HG02970 (cell line): ENCODE data around the gene GPR3.
"Not testable (repeated sequence)": the region's sequence is repeated elsewhere in the genome, so short reads cannot be mapped to it uniquely, and the experiment has no call there.

ENCODE experiments used
- ATAC-seq: cut with Tn5 transposase; IDR thresholded peaks from one replicate; pipeline ENCODE4 v1.9.1; 2021; ENCODE audit warnings: mild to moderate bottlenecking, moderate library complexity, moderate number of reproducible peaks; ENCODE audit not compliant: unreplicated experiment, low FRiP score

Gene GPR3

DNA sequence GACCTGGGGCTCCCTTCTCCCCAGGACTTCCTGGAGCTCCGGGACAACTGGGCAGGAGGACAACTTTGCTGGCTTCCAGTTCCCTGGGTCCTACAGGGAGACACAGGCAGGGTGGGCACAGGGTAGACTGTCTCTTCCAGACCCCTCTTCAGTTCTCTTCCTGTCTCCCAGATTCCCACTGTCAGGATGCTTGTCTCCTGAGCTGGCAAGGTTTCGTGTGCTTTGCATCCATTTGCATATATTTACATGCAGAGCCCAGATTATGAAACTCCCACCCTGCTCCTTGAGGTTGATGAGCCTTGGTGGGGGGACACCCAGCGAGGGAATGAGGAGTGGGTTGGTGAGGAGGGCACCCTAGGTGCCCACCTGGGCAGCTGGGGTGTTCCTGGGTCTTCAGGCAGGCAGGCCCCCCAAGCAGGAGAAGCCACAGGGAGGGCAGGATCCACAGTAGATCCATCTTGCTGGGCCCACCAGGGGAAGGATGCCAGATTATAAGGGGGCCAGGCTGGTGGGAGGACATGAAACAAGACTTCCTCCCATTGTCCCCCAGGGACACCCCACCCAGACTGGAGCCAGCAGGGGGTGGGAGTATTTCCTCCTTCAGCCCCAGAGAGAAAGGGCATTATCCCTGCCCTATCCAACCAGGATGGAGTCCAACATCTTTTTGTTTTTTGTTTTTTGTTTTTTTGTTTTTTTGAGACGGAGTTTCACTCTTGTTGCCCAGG, 17.9 kb upstream of the GPR3 start, which contains the start of gene FCN3:
Gene FCN3 (minus strand): TSS at position 463 of the 725 bp plus-strand sequence. CDS start 6 bp downstream, at position 457.
- ATAC-seq: no peak

GRCh38 chr1:27377760-27378495, 14.5 kb upstream of the GPR3 start:
- ATAC-seq: no peak

- ATAC-seq: no peak
These were observed 12.8 kb upstream of the GPR3 start for GRCh38 chr1:27379564-27380122.

DNA sequence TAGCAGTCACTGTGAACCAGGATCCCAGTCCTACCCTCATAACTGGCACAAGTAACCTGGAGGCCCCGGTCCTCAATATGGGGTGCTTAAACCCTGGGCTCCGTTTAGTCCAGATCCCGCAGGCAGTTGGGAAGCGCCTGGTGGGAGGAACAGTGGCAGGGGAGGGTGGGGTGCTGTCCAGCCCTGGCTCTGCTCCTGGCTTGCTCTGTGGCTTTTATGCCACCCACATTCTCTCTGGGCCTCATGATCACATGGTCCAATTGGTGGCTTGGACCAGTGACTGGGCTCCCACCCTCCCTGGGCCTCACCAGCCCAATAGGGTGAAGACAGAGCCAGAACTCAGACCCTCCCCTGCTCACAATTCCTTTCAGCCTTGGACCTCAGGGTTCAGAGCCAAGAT, 12.2 kb upstream of the GPR3 start:
- ATAC-seq: no peak

DNA sequence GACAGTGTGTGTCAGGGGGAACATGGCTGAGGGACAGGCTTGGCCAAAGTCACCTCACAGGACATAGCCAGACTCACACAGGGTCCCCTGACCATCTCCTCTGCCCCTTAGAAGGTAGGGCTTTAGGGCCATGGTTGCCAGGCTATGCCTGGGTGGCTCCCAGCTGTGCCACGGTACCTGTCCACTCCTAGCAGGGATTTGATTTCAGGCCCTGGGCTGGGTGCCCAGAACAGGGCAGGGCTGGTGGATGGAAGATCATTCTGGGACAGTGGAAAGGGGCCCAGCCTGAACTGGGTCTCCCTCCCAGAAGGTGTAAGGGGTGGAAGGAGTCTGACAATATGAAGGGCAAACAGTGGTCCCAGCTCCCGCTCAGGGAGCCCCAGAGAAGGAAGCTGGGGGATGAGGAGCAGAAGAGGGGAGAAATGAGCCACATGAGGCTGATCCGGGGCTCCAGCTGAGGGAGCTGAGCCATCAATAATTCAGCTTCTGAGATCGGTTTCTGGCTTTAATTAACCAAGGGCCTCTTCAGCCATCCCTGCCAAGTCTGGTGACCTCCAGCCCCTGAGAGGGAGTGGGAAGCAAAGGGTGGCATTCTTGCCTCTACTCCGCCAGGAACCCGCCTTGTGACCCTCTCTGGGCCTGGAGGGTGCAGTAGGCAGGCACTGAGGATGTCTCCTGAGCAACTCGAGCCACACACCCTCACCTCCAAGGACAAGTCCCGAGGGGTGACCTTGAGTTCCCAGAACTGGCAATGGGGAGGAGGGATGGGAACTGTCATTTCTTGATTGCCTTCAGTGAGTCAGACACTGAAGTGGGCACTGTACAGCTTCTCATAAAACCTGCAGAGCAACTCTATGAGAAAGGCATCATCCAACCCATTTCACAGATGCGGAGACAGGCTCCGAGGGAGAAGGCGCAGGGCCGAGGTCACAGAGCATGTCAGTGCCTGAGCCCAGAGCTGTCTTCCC, 11.4 kb upstream of the GPR3 start:
- ATAC-seq: no peak

DNA sequence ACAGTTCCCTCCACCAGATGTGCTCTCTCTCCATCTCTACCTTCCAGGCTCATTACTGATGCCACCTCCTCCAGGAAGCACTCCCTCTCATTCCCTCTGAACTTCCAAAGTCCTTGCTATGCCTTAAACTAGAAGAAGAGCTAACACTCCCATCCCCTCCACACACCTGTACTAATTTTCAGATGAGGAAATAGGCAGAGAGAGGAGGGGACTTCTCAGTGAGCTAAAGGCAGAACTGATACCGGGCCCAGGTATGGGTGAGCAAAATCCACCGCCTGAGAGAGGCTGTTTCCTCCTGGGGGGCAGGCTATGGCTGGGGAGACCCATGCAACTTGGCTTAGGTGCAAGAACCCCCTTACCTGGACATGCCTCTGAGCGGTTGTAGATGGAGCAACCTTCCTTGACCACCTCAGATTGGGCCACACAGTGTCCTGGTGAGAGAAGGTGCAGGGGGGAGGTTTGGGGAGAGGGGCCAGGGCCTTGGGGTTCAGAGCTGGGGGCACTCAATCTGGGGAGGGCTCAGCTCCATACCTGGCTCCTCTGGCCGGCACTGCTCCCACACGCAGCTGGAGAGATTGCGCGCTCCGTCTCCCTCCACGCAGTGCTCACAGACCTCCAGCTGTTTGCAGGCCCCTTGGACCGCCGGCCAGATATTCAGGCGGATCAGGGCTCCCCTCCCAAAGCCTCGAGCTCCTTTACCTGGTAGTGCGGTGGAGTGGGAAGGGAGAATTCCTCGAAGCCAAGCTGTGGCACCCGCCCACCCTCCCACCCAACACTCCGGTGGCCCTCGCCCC, 10.3 kb upstream of the GPR3 start:
- no peak for ATAC-seq

DNA sequence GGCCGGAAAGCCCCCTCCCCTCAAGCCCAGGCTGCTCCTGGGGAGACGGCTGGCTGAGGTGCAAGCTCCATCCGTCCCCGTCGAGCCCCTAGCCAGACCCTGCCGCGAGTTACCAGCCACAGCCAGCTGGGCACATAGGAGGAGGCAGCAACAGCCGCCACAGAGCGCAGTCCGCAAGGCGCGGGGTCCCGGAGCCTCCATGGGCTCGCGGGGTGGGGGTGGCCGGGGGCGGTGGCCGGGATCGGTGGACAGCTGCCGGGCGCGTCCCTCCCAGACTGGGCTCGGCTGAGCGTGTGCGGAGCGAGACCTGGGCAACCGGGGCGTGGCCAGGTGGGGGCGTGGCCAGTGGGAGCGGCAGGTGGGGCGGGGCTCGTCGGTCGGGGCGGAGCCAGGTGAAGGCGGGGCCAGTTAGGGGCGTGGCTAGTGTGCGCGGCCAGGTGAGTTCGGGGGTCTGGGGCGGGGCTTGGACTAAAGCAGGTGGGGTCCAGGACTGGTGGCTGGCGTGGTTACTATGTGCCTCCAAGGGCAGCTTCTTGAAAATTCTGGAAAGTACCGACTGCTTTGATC, 9.3 kb upstream of the GPR3 start, which contains the start of gene CD164L2:
Gene CD164L2 (minus strand): TSS at position 295 of the 567 bp plus-strand sequence. CDS start 94 bp downstream, at position 201.
- ATAC-seq: no peak

GRCh38 chr1:27383661-27384060, 8.8 kb upstream of the GPR3 start:
- ATAC-seq: no peak

DNA sequence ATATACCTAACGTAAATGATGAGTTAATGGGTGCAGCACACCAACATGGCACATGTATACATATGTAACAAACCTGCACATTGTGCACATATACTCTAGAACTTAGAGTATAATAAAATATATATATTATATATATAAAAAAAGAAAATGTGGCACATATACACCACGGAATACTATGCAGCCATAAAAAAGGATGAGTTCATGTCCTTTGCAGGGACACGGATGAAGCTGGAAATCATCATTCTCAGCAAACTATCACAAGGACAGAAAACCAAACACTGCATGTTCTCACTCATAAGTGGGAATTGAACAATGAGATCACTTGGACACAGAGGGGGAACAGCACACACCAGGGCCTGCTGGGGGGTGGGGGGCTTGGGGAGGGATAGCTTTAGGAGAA, 7.6 kb upstream of the GPR3 start:
- not testable (repeated sequence) for ATAC-seq

DNA sequence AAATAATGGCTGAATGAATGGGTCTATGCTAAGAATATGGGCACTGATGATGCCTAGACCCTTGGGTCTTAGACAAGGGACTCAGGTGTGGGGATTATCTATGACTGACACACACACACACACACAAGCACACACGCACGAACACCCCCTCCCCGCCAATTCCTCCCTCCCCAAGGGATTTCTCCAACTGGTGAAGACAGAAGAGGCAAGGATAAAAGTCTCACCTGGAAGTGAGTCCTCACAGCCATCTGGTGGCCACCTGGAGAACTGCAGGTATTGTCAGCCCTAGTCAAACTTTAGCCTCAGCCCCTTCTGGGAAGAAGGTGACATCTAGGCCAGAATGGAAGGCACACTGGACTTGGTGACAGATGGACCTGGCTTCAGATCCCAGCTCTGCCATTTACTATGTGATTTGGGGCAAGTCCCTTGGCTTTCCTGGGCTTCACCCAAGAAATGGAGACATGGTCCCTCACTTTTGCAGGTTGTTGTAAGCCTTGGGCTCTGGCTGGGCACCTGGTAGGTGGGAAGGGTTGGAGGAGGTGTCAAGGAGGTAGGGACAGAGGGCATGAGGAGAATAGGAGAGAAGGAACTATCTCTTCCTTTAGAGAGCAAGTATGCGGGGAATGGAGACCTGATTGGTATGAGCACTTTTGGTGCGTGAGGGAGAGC, 4.0 kb upstream of the GPR3 start:
- ATAC-seq: no peak

- no peak for ATAC-seq
These were observed 819 bp upstream of the GPR3 start for GRCh38 chr1:27391511-27392095.

- ATAC-seq: no peak
These were observed 585 bp downstream of the GPR3 start for GRCh38 chr1:27392778-27393635.

DNA sequence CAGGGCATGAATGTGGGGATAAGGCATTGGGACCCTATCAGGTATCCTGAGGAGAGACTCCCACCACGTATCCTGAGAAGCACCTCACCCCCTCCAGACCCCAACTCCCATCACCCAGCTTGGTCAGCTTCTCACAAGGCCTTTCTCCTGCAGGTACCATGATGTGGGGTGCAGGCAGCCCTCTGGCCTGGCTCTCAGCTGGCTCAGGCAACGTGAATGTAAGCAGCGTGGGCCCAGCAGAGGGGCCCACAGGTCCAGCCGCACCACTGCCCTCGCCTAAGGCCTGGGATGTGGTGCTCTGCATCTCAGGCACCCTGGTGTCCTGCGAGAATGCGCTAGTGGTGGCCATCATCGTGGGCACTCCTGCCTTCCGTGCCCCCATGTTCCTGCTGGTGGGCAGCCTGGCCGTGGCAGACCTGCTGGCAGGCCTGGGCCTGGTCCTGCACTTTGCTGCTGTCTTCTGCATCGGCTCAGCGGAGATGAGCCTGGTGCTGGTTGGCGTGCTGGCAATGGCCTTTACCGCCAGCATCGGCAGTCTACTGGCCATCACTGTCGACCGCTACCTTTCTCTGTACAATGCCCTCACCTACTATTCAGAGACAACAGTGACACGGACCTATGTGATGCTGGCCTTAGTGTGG, 1.3 kb downstream of the GPR3 start:
- no peak for ATAC-seq

DNA sequence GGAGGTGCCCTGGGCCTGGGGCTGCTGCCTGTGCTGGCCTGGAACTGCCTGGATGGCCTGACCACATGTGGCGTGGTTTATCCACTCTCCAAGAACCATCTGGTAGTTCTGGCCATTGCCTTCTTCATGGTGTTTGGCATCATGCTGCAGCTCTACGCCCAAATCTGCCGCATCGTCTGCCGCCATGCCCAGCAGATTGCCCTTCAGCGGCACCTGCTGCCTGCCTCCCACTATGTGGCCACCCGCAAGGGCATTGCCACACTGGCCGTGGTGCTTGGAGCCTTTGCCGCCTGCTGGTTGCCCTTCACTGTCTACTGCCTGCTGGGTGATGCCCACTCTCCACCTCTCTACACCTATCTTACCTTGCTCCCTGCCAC, 1.8 kb downstream of the GPR3 start:
- ATAC-seq: no peak

DNA sequence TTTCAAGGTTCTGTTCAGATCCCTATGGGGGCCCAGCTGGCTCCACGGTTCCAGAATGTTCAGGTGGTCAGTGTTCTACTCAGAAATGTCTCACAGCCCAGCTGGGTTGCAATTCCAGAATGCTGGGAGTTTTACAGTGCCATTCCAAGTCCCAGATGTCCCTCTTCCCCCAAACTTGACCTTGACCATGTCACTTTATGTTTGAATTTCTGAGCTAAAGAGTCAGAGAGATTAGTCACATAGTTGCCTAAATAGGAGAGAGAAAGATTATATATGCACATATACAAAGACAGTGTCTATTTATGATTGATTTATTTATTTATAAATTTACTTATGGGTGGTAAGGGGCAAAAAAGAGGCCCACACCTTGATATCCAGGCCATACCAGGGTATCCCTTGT, 2.5 kb downstream of the GPR3 start:
- ATAC-seq: no peak

- no peak for ATAC-seq
These were observed 3.2 kb downstream of the GPR3 start for GRCh38 chr1:27395441-27396195.
